NB4 (cell line): ENCODE results near the gene GNG7.
A peak's percentile ranks its signal among the peaks of the same experiment; 100 is the strongest.

ENCODE experiments used
- DNase-seq: peaks from one replicate; pipeline ENCODE4 v3.0.0; 2010; ENCODE audit warnings: low read depth
- H3K4me3 ChIP-seq: one replicate; pipeline ENCODE4 v1.5.1; 2011; ENCODE audit warnings: mild to moderate bottlenecking, low read depth, low read length, moderate library complexity
- MYC ChIP-seq: IDR thresholded peaks from 2 replicates; pipeline ENCODE4 v1.6.1; 2011; ENCODE audit warnings: low read depth, low read length
- POLR2A ChIP-seq: IDR thresholded peaks from 2 replicates; pipeline ENCODE4 v1.6.1; 2011; ENCODE audit warnings: mild to moderate bottlenecking; ENCODE audit not compliant: insufficient read length; ENCODE audit errors: extremely low read depth
- TF ChIP-seq, protein P1 (sequence below): IDR thresholded peaks from one replicate; pipeline ENCODE4 v1.5.1; 2012; ENCODE audit warnings: low read depth, low read length
- TF ChIP-seq, protein P2 (sequence below): IDR thresholded peaks from 2 replicates; pipeline ENCODE4 v1.6.1; 2011; ENCODE audit warnings: low read depth, low read length

Gene GNG7

DNA sequence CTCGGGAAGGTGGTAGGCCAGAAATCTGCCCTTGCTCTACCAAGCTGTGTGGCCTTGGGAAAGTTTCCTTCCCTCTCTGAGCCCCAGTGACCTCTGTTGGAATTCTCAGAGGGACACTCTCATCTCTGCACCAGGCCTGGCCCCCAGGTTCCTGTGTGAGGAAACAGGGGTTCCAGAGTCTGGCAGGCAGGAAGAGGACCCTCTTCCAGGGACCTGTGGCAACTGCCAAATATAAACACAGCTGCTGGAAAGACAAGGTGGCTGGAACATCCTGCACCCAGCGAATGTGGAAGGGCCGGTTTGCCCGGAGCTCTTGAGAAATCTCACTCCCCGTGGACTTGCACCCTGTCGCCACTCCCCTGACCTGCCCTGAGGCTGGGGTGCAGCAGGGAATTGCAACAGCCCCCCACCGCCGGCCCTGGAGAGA, 173.8 kb downstream of the GNG7 start:
- no peak overlapping the region for H3K4me3 ChIP-seq
- TF ChIP-seq, protein P1, sequence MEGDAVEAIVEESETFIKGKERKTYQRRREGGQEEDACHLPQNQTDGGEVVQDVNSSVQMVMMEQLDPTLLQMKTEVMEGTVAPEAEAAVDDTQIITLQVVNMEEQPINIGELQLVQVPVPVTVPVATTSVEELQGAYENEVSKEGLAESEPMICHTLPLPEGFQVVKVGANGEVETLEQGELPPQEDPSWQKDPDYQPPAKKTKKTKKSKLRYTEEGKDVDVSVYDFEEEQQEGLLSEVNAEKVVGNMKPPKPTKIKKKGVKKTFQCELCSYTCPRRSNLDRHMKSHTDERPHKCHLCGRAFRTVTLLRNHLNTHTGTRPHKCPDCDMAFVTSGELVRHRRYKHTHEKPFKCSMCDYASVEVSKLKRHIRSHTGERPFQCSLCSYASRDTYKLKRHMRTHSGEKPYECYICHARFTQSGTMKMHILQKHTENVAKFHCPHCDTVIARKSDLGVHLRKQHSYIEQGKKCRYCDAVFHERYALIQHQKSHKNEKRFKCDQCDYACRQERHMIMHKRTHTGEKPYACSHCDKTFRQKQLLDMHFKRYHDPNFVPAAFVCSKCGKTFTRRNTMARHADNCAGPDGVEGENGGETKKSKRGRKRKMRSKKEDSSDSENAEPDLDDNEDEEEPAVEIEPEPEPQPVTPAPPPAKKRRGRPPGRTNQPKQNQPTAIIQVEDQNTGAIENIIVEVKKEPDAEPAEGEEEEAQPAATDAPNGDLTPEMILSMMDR = no peak
- TF ChIP-seq MYC (no peak), POLR2A (no peak)
- TF ChIP-seq, protein P2, sequence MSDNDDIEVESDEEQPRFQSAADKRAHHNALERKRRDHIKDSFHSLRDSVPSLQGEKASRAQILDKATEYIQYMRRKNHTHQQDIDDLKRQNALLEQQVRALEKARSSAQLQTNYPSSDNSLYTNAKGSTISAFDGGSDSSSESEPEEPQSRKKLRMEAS = no peak
- peak; percentile 46 for DNase-seq

DNA sequence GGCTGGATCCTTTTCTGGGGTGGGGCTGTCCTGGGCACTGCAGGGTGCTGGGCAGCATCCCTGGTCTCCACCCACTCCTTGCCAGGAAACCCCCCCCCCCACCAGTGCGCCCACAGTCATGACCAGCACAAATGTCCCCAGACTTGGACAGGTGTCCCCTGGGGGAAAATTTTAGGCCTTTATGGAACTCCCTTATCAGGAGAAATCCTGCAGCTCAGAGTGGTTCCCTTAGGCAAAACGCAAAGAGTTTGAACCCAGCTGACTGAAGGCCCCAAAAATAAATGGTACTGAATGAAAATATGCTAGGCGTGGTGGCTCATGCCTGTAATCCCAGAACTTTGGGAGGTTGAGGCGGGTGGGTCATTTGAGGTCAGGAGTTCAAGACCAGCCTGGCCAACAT, 174.8 kb downstream of the GNG7 start:
- DNase-seq = no peak
- TF ChIP-seq, protein P2 = no peak
- TF ChIP-seq MYC (no peak), POLR2A (no peak)
- TF ChIP-seq, protein P1 = no peak
- H3K4me3 ChIP-seq = no peak overlapping the region

DNA sequence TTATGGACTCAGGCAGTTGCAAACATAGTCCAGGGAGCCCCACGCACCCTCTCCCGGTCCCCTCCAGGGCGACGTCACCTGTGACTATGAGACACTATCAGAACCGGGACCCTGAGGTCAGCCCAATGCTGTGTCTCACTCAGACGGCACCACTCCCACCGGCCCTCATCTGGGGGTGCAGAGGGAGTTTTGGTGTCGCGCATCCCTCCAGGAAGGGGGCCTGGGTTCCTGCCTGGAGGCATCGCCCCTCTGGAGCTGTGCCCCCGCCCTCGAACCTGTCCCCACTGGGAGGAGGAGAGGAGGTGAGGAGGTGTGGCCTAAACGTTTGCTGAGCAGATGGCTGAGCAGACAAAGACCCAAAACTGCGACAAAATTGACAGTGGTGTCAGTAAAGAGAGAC, 175.3 kb downstream of the GNG7 start:
- no peak overlapping the region for H3K4me3 ChIP-seq
- no peak for TF ChIP-seq POLR2A
- TF ChIP-seq, protein P2 = no peak
- TF ChIP-seq, protein P1 = no peak
- TF ChIP-seq MYC = no peak
- DNase-seq = no peak

DNA sequence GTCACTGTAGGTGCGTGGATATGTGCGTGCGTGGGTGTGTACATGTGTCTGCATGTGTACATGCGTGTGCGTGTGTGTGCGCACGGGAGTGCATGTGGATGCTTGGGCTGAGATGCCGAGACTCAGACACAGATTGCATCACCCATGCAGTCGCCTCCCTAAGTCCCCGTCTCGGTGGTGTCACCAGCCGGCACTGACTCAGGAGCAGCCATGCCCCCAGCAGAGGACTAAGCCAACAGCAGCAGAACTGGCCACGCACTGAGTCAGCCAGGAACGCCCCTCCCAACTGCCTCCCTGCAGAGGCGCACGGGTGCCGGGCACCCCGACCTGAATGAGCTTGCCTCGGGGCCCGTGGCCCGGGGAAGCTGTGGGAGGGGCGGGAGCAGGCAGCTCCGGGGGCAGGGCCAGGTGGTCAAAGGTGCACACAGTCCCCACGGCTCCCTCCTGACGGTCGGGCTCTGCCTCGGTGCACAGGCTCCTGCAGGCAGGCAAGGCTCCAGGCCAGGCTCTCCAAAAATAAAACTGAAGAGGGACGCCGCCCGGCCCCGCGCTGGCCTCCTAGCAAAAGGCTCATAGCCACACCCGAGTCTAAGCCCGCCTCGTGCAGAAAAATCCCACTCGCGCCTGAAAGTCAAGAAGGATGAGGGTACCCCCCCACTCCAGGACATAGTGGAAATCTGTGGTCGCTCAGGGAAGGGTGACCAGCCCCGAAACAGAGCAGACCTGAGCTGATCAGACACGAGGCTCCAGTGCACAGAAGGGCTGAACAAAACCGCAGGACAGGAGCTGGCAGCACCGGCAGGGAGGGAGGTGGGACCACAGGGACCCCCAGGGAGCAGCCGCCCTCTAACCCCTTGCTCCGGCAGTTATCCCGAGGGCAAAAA, 177.4 kb downstream of the GNG7 start:
- DNase-seq = peak; percentile 94
- TF ChIP-seq, protein P1 = no peak
- TF ChIP-seq, protein P2 = peak; percentile 80
- TF ChIP-seq MYC (peak; percentile 33; the same call in 1 of the 2 replicates), POLR2A (peak; percentile 58)
- peak overlapping the region; percentile 53 for H3K4me3 ChIP-seq

DNA sequence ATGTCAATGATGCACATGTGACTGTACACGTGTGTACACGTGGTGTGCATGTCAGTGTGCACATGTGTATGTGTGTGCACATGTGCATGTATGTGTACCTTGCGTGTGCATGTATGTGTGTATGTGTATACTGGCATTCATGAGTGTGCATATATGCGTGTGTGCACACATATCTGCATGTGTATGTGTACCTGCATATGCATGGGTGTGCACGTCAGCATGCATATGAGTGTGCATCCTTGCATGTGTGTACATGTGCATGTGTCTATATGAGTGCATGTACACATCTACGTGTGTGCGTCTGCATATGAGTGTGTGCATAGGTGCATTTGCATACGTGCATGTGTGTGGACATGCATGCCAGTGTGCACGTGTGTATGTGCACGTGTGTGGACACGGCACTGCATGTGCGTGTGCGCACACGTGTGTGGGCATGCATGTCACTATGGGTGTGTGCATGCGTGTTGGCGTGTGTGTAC, 178.1 kb downstream of the GNG7 start:
- H3K4me3 ChIP-seq = no peak overlapping the region
- TF ChIP-seq, protein P2 = peak; percentile 40; the same call in 1 of the 2 replicates
- TF ChIP-seq POLR2A = no peak
- no peak for DNase-seq
